Epidermal melanocyte (primary cell): ENCODE data around the gene TMPRSS13.
"Not testable (repeated sequence)": the region's sequence is repeated elsewhere in the genome, so short reads cannot be mapped to it uniquely, and the experiment has no call there.

Experiments
- DNase-seq: peaks from one replicate; pipeline ENCODE4 v3.0.0; 2011; ENCODE audit warnings: low spot score; ENCODE audit not compliant: insufficient read length

Gene TMPRSS13

DNA sequence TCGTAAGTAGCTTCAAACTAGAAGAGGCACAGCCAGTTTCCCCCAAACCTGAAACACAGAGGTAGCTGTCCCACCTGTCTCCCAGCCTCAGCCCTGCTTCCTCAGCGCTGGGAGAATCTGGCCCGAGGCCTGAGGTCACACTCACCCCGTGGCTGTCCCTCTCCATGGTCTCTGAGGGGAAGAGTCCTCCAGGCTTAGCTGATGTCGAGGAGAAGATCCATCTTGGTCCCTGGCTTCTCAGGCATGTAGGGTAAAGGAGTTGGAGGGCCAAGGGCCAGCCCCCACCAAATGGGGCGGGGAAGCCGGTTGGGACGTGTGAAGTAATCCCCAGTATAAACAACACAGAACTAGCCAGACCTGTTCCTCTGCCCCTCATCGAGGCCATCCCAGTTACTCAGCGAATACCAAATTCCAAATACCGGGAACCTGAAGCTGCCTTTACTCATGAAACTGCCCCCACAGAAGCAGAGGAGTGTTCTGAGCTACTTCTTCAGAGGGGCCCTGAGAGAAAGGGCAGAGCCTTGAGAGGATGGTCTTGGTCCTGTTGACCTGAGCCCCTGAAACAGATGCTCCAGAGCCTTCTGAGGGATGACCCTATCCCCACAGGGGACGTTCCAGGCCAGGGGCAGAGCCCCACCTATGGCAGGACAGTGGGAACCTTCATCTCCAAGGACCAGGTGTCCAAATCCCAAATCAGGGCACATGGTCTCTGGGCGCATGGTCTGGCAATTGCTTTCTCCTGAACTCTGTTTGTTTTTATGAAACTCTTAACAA lies at the start of gene TMPRSS13:
TSS of gene TMPRSS13 (minus strand) at position 261 of the 774 bp plus-strand sequence. CDS start at position 166, 95 bp downstream.
- no peak for DNase-seq

DNA sequence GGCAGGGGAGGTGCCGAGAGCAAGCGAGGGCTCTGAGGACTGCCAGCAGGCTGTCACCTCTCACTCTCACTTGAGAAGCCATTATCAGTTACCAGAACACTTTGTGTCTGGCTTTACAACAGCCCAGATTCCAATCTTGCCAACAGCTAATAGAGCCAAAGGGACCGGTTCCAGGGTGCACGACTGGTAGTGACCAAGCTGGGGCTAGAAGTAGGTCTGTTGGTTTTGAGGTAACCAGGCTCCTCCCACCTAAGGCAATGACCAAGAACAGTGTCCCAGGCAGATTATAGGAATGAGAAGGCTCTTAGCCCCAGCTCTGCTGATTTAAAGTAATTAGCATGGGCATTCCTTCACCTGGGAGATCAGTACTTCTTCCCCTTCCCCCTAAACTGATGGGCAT lies 49.8 kb upstream of the TMPRSS13 start:
- DNase-seq: no peak

DNA sequence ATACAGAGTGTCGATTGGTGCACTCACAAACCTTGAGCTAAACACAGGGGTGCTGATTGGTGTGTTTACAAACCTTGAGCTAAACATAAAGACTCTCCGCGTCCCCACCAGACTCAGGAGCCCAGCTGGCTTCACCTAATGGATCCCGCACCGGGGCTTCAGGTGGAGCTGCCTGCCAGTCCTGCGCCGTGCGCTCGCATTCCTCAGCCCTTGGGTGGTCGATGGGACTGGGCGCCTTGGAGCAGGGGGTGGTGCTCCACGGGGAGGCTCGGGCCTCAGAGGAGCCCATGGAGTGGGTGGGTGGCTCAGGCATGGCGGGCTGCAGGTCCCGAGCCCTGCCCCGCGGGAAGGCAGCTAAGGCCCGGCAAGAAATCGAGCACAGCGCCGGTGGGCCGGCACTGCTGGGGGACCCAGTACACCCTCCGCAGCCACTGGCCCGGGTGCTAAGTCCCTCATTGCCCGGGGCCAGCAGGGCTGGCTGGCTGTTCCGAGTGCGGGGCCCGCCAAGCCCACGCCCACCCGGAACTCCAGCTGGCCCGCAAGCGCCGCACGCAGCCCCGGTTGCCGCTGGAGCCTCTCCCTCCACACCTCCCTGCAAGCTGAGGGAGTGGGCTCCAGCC lies 49.2 kb upstream of the TMPRSS13 start:
- not testable (repeated sequence) for DNase-seq

DNA sequence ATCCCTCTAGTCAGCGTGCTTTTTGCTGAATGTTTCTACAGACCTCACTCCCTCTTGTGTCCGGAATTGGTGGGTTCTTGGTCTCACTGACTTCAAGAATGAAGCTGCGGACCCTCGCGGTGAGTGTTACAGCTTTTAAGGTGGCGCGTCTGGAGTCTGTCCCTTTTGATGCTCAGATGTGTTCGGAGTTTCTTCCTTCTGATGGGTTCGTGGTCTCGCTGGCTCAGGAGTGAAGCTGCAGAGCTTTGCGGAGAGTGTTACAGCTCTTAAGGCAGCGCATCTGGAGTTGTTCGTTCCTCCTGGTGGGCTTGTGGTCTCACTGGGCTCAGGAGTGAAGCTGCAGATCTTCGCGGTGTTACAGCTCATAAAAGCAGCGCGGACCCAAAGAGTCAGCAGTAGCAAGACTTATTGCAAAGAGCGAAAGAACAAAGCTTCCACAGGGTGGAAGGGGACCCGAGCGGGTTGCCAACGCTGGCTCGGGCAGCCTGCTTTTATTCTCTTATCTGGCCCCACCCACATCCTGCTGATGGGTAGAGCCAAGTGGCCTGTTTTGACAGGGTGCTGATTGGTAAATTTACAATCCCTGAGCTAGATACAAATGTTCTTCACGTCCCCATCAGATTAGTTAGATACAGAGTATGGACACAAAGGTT lies 48.5 kb upstream of the TMPRSS13 start:
- DNase-seq: not testable (repeated sequence)

DNA sequence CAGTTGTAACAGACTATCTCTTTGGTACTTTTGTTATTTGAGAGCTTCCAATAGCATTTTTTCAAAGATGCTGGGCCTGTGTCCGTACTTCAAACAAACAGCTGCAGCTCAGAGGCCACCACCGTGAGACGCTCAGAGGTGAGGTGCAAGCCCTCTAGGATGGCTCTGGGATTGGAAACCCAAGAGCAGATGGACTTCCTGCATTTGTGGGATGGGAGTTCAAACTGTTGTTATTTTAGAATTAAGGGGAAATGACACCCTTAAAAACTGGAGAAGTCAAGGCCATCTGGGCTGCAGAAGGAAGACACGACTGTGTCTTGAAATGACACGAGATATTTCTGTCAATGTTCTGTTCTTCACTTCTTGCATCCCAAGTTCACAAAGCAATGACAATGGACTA lies 47.8 kb upstream of the TMPRSS13 start:
- DNase-seq: no peak

DNA sequence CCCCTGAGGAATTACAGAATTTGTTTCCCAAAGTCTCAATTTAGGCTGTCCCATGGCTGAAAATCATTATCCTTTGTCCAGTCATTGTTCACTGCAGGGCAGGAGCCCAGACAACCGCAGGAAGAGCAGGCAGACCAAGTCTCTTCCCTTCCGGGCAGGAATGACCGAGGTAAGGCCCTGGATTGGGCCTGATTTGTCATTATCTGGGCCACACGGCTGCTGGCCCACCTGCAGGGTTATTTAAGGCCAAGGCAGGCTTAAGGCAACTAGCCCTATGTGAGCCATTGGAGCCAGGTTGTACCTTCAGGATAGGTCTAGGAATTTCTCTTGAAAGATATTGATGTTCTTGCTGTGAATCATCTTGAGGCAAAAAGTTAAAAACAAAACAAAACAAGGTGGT lies 47.2 kb upstream of the TMPRSS13 start:
- DNase-seq: no peak

DNA sequence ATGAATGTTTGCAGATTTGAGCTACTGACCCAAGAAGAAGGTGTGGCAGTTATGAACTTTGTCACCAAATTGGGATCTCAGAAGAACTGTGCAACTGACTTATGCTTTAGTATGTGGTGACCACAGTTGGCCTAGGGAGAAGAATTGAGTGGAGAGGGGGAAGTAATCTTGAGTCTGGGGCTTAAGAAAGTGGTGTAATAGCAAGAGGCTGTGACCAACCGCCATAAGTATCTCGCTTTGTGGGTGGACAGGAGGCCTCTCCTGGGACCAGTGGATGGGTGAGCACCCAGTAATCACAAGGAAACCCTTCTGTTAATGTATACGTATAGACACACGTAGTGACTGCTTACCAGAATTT lies 44.3 kb upstream of the TMPRSS13 start:
- DNase-seq: no peak

DNA sequence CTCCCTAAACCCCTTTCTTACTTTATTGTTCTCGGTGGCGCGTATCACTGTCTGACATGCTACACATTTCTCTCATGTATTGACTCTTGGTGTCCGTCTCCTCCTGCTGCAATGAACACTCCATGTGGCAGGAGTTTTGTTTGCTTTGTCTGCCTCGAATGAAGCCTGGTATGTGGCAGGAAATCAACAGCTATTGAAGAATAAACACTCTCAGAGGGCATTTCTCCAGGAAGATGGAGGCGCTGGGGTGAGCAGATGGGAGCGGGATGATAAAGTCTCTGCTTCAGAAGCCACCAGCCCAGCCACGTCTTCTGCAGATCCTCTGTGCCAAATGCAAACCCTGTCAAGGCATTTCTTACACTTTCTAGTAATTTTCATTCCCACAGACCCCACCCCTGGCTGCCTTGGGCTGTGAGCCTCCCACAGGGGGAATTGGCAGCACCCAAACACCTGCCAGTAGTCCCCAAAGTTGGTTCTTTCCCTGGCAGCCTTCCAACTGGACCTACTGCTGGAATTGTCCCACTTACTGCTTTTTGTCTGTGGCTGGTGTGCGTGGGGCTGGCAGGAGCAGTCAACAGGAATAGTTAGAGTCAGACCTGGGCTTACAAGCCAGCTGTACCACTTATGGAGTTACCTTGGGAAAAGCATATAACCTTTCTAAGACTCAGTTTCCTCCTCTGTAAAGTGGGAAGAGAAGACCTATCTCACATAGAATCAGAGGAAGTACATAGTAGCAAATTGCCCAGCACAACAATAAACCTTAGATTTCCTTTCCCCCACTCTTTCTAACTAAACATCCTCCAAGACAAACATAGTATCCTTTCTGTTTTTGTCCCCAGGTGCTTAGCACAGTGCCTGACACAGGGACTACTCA lies 43.7 kb upstream of the TMPRSS13 start:
- DNase-seq: no peak

DNA sequence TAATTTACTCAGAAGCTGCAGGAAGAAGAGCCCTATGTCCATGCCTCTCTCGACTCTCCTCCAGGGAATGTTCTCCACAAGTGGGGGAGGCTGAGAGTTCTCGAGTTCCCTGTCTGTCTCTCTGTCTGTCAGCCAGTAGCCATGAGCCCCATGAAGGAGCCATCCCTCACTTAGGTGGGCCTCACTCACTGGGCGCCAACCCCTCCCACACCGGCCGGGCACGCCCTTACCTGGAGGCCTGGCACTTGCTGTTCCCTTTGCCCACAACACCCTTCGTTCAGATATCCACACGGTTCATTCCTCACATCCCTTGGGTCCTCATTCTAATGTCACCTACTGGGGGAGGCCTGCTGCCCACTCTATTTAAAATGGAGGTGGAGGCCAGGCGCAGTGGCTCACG lies 42.8 kb upstream of the TMPRSS13 start:
- no peak for DNase-seq

DNA sequence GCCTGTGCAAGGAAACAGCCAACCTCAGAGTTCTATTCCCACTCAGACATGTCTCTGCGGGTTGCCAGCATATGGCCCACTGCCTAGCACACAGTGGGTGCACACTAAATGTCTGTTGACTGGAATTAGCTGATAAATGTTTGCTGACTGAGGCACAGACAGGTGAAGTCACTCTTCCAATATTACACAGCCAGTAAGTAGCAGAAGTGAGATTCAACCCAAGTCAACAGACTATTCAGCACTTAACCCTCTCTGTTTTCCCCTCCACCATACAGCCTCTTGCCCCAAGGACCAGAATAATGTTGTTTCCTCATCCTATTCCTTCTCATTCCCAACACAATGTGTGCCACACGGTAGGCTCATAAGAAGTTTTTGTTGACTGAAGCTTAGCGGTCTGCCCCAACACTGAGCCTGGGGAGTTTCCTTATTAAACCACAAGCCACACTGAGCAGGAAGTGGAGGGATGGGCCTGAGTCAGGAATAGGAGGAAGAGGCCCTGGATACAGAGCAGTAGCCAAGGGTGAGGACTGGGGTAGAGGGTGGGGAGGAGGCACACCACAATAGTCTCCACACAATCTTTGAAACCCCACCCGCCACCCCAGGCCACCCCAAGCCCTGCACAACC lies 41.3 kb upstream of the TMPRSS13 start:
- no peak for DNase-seq

DNA sequence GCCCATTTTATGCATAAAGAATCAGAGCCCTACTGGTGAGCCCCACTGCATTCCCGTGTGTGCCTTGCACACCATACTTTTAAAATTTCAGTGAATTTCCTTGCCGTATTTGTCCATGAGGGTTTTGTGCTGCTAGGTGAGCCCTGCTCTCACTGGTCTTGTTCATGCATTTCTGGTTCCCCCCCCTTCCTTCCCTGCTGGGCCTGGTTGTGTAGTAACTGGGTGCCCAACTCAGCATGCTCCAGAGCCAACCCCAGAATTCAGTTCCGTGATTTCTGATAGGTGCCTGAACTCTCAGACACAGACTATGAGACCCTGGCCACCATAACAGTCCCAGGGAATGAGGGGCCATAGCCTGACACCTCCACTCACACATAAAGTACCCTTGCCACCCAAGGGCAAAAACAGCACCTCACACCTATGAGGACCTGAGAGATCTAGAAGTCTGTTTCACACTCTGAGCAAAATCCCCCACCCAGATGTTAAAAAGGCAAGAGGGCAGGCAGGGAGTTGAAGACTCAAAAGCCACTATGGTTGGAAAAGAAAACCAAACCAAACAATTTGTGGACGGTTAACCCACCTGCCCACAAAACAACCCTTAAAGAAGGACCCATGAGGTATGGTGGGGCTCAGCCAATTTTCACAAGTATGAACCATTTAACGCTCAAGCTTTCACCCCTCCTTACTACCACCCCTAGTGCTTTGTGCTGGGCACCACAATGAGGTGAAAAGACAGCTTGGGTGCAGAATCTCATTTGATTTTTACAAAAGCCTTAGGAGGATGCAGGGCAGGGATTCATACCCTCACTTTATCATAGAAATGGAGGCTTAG lies 40.2 kb upstream of the TMPRSS13 start:
- DNase-seq: no peak

DNA sequence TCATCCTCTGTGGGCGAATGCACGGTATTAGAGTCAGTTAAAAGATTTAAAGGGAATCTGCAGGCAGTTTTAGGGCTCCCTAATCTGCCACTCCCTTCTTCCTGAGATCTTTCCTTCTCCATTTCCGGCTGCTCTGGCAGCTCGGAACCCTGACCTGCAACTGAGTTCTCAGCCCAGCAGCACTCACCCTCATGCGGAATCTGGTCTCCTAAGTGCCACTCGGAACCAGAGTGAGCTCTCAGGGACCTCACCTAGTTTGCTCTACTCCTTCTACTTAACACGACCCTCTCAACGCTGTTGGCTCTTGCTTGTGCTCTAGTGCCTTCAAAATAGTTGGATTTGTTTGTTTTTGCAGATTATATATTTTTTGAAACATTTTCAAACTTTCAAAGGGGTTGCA lies 37.7 kb upstream of the TMPRSS13 start:
- no peak for DNase-seq

DNA sequence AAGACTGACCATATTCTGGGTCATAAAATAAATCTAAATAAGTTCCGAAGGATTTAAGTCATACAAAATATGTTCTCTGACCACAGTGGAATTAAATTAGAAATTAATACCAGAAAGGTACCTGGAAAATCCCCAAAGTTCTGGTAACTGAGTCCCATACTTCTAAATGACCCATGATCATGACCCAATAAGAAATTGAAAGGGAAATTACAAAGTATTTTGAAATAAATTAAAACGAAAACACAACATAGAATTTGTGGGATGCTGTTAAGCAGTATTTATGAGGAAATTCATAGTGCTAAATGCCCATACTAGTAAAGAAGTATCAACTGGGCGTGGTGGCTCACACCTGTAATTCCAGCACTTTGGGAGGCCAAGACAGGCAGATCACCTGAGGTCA lies 33.6 kb upstream of the TMPRSS13 start:
- no peak for DNase-seq

DNA sequence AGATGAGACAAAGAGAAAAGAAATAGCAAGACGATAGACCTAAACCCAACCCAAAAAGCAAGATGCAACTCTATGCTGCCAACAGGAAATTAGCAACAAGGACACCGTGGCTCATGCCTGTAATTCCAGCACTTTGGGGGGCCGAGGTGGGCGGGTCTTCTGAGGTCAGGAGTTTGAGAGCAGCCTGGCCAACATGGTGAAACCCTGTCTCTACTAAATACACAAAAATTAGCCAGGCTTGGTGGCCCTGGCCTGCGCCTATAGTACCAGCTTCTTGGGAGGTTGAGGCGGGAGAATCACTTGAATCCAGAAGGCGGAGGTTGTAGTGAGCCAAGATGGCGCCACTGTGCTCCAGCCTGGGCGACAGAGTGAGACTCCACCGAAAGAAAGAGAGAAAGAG lies 32.7 kb upstream of the TMPRSS13 start:
- DNase-seq: no peak

DNA sequence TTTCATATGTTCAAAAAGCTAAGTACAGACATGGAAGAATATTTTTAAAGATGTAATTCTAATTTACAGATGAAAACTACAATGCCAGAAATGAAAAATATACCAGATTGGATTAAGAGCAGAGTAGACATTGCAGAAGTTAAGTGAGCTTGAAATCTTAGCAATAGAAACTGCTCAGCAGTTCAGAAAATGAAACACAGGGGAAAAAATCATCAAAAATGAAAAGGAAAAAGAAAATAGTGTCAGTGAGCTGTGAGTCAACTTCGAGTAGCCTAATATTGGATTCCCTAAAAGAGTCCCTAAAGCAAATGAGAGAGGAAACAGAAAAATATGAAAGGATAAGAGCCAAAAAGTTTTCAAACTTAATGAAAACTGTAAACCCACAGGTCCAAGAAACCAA lies 31.2 kb upstream of the TMPRSS13 start:
- DNase-seq: no peak

DNA sequence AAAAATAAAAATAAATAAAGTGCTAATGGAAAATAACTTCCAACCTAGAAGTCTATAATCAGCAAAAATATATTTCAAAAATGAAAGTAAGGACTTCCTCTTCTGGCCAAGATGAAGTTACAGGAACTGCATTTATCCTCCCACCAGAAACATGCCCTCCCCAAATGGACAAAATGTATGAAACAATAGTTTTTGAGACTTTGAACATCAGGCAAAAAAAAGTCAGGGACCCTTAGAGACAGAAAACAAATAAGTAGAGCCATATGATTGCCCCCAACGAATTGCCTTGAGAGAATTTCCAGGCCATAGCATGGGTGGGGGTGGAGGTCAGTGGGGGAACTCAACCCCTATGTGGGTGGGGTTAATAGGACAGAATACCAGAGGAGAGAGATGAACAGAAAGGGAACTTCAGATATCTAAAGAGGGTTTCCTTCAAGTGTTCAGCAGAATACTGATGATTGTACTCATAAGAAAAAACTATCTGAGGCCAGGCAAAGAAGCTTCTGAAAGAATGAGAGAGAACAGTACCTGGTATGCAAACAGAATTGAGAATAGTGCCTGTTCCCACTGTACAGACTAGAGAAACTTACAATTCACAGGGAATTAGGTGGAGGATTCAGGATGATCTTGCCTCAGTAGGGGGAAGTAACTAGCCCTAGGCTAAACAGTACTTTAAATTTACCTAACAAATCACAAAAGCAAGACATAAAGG lies 30.4 kb upstream of the TMPRSS13 start:
- no peak for DNase-seq

DNA sequence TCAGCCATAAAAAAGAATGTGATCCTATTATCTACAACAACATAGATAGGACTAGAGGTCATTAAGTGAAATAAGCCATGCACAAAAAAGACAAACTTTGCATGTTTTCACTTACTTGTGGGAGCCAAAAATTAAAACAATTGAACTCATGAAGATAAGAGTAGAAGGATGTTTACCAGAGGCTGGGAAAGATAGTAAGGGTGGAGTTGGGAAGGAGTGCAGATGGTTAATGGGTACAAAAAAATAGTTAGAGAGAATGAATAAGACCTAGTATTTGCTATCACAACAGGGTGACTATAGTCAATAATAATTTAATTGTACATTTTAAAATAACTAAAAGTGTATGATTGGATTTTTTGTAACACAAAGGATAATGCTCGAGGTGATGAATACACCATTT lies 29.7 kb upstream of the TMPRSS13 start:
- no peak for DNase-seq

DNA sequence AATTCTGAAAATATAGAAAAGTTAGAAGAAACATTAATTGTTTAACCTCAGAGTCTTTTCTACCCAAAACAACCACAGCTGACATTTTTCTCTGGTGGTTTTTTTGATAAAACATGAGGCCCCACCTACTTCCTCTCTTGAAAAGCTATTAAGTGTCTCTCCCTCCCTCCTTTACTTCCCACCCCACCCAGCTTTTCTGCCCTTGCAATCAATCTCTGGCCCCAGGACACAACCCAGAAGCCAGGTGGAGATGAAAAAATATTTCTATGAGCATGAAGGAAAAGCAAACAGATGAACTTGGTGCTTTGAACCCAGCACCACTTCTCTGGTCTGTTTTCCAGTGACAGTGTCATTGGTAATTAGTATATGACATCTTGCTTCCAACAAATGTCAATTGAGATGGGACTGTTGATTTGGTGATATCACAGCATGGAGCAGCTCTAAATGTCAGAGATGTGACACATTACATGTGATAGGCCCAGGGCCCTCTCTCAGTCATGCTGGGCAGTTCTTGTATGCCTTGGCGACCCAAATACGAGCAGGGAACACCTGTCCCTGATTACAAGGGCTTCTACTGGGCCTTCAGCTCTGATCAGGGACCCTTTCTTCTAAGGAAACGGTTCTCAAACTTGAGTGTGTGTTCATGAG lies 23.9 kb upstream of the TMPRSS13 start:
- no peak for DNase-seq
